ENCODE data around the gene DNAJC25. TPM values are rescaled to one million over a fixed set of nuclear protein-coding genes. Genes with fewer than 3 reads are reported as not detected.
A peak's percentile ranks its signal among the peaks of the same experiment; 100 is the strongest.

The DNAJC25 gene
- 1 to 10 TPM; 3.4 TPM for total RNA-seq
- polyA plus RNA-seq = 1 to 10 TPM; 1.1 to 2.4 (median 1.7) TPM
- total RNA-seq = 5.9 to 10.1 (median 6.6) reads per million in 6 experiments

- DNase-seq (peak; percentile 89 to 98 (median 97)), ATAC-seq (peak; percentile 91 to 96)
- Mint-ChIP-seq H3K4me3 (peak within 1 kb of the TSS; percentile 92 to 100 (median 97)), H3K27me3 (no peaks in the 10 kb centered on the region), H3K36me3 (no peaks in the 10 kb centered on the region), H3K4me1 (peaks cover 28 to 52% (median 45%) of the 10 kb centered on the region in 4 donors), H3K9me3 (no peaks in the 10 kb centered on the region), H3K27ac (peak within 1 kb of the TSS; percentile 82 to 97 (median 92))
- POLR2A ChIA-PET = interaction anchor here (0.6 to 1.6 kb wide), 10 partner anchors 10 to 702 kb away, joined by 3 to 17 read pairs (median 4); partner anchors contain the start of genes ECPAS, GNG10, PTBP3 and ZNF483
Observed at GRCh38 chr9:111631214-111631971, at the start of gene DNAJC25. Gene DNAJC25 (plus strand): TSS chr9:111631334. CDS start chr9:111631408, 74 bp downstream.

- DNase-seq (no peak), ATAC-seq (no peak)
- Mint-ChIP-seq H3K27ac (no peak overlapping the region), H3K36me3 (peaks cover 0 to 2% (median 0%) of the 10 kb centered on the region in 3 donors), H3K4me1 (no peaks in the 10 kb centered on the region), H3K4me3 (no peak overlapping the region), H3K9me3 (no peaks in the 10 kb centered on the region), H3K27me3 (peaks cover 0 to 4% (median 2%) of the 10 kb centered on the region in 5 donors)
- POLR2A ChIA-PET = no interaction called here
Observed at GRCh38 chr9:111582888-111583287, 48.2 kb upstream of the DNAJC25 start.

GRCh38 chr9:111586378-111586777 lies 44.8 kb upstream of the DNAJC25 start:
- Mint-ChIP-seq H3K27me3 (peaks cover 0 to 5% (median 4%) of the 10 kb centered on the region in 5 donors), H3K27ac (no peak overlapping the region), H3K4me1 (no peaks in the 10 kb centered on the region), H3K9me3 (no peaks in the 10 kb centered on the region), H3K4me3 (no peak overlapping the region), H3K36me3 (no peaks in the 10 kb centered on the region)
- DNase-seq (no peak), ATAC-seq (no peak)
- POLR2A ChIA-PET = interaction anchor here (0.5 to 0.7 kb wide), 2 partner anchors 95 to 638 kb away, joined by 3 to 4 read pairs; no protein-coding TSS in a partner anchor

GRCh38 chr9:111588846-111589245 lies 42.3 kb upstream of the DNAJC25 start:
- Mint-ChIP-seq H3K36me3 (no peaks in the 10 kb centered on the region), H3K4me3 (no peak overlapping the region), H3K27me3 (peaks cover 0 to 10% (median 4%) of the 10 kb centered on the region in 5 donors), H3K4me1 (no peaks in the 10 kb centered on the region), H3K27ac (no peak overlapping the region), H3K9me3 (no peaks in the 10 kb centered on the region)
- no peak for DNase-seq
- ATAC-seq = no peak
- POLR2A ChIA-PET = interaction anchor here (0.7 kb wide), 1 partner anchor 20 kb away, joined by 3 read pairs; no protein-coding TSS in a partner anchor

- peaks cover 22 to 42% (median 40%) of the 10 kb centered on the region in 5 donors for H3K27me3 Mint-ChIP-seq
Observed at GRCh38 chr9:111597852-111598732, 33.0 kb upstream of the DNAJC25 start.

GRCh38 chr9:111598733-111599091 lies 32.4 kb upstream of the DNAJC25 start:
- Mint-ChIP-seq H3K9me3 (no peaks in the 10 kb centered on the region), H3K27ac (peak overlapping the region in 2 of 10 donors; percentile 25 to 31), H3K27me3 (peaks cover 22 to 42% (median 40%) of the 10 kb centered on the region in 5 donors), H3K4me1 (peaks cover 12 to 28% (median 21%) of the 10 kb centered on the region in 4 donors), H3K4me3 (peak overlapping the region; percentile 77 to 94 (median 90)), H3K36me3 (no peaks in the 10 kb centered on the region)
- POLR2A ChIA-PET = interaction anchor here (0.7 to 2.2 kb wide), 2 partner anchors 33 to 476 kb away, joined by 3 to 9 read pairs; partner anchors contain the start of gene DNAJC25
- ATAC-seq (peak; percentile 18 to 37), DNase-seq (peak in 3 of 10 donors; percentile 15 to 18 (median 16))

More at GRCh38 chr9:111597852-111598732, 33.0 kb upstream of the DNAJC25 start:
- POLR2A ChIA-PET = interaction anchor here (0.7 to 2.2 kb wide), 2 partner anchors 33 to 477 kb away, joined by 3 to 9 read pairs; partner anchors contain the start of gene DNAJC25
- DNase-seq = peak; percentile 48 to 82 (median 59)
- ATAC-seq = peak; percentile 77 to 86
- Mint-ChIP-seq H3K9me3 (no peaks in the 10 kb centered on the region), H3K36me3 (no peaks in the 10 kb centered on the region), H3K27ac (peak overlapping the region in 3 of 10 donors; percentile 22 to 31 (median 25)), H3K4me1 (peaks cover 12 to 28% (median 21%) of the 10 kb centered on the region in 4 donors), H3K4me3 (peak overlapping the region; percentile 77 to 94 (median 90))

- H3K27me3 Mint-ChIP-seq = peaks cover 22 to 42% (median 40%) of the 10 kb centered on the region in 5 donors
- ATAC-seq (peak in 1 of 2 donors; percentile 14), DNase-seq (peak in 4 of 10 donors; percentile 13 to 32 (median 17))
- no peaks in the 10 kb centered on the region for H3K9me3 Mint-ChIP-seq
- H3K36me3 Mint-ChIP-seq = no peaks in the 10 kb centered on the region
- H3K4me1 Mint-ChIP-seq = peaks cover 12 to 28% (median 21%) of the 10 kb centered on the region in 4 donors
- peak within 1 kb of the TSS; percentile 77 to 94 (median 90) for H3K4me3 Mint-ChIP-seq
- peak within 1 kb of the TSS in 2 of 10 donors; percentile 25 to 31 for H3K27ac Mint-ChIP-seq
- POLR2A ChIA-PET = interaction anchor here (2.2 kb wide), 1 partner anchor 476 kb away, joined by 9 read pairs; no protein-coding TSS in a partner anchor
Observed at GRCh38 chr9:111599092-111599954, 31.8 kb upstream of the DNAJC25 start, which contains the start of gene PTGR1. Gene PTGR1 (minus strand): TSS chr9:111599647. CDS start chr9:111597422, 2,225 bp downstream.

- no peak overlapping the region for H3K27ac Mint-ChIP-seq
- DNase-seq (peak in 3 of 10 donors; percentile 3 to 17 (median 3)), ATAC-seq (no peak)
- H3K4me3 Mint-ChIP-seq = peak overlapping the region in 9 of 10 donors; percentile 80 to 92 (median 88)
- H3K4me1 Mint-ChIP-seq = peaks cover 12 to 28% (median 21%) of the 10 kb centered on the region in 4 donors
- H3K36me3 Mint-ChIP-seq = no peaks in the 10 kb centered on the region
- no peaks in the 10 kb centered on the region for H3K9me3 Mint-ChIP-seq
- H3K27me3 Mint-ChIP-seq = peaks cover 22 to 42% (median 40%) of the 10 kb centered on the region in 5 donors
- POLR2A ChIA-PET = interaction anchor here (2.2 kb wide), 1 partner anchor 475 kb away, joined by 9 read pairs; no protein-coding TSS in a partner anchor
Observed at GRCh38 chr9:111599955-111600343, 31.2 kb upstream of the DNAJC25 start.

- Mint-ChIP-seq H3K27ac (no peak overlapping the region), H3K27me3 (peaks cover 22 to 42% (median 34%) of the 10 kb centered on the region in 5 donors)
- POLR2A ChIA-PET = no interaction called here
Observed at GRCh38 chr9:111601237-111602018, 29.7 kb upstream of the DNAJC25 start.

GRCh38 chr9:111603041-111603440 lies 28.1 kb upstream of the DNAJC25 start:
- POLR2A ChIA-PET = no interaction called here
- no peak for ATAC-seq

More at GRCh38 chr9:111601237-111602018, 29.7 kb upstream of the DNAJC25 start:
- H3K9me3 Mint-ChIP-seq = no peaks in the 10 kb centered on the region
- no peaks in the 10 kb centered on the region for H3K36me3 Mint-ChIP-seq
- H3K4me1 Mint-ChIP-seq = peaks cover 12 to 28% (median 21%) of the 10 kb centered on the region in 4 donors
- peak overlapping the region in 4 of 10 donors; percentile 13 to 39 (median 28) for H3K4me3 Mint-ChIP-seq
- DNase-seq (peak in 1 of 10 donors; percentile 1), ATAC-seq (no peak)

More at GRCh38 chr9:111603041-111603440, 28.1 kb upstream of the DNAJC25 start:
- Mint-ChIP-seq H3K4me3 (peak overlapping the region in 1 of 10 donors; percentile 58), H3K9me3 (no peaks in the 10 kb centered on the region), H3K27me3 (peaks cover 17 to 34% (median 29%) of the 10 kb centered on the region in 5 donors), H3K36me3 (no peaks in the 10 kb centered on the region), H3K27ac (no peak overlapping the region), H3K4me1 (peaks cover 10 to 21% (median 15%) of the 10 kb centered on the region in 4 donors)
- DNase-seq = no peak

Data from naive thymus-derived CD8-positive, alpha-beta T cell (primary cell).